Calu3 (cell line): ENCODE results near the gene TRIP10. TPM values are rescaled to one million over a fixed set of nuclear protein-coding genes. Genes with fewer than 3 reads are reported as not detected.

Experiments used
- BruUV-seq: library from RNA; stranded (reverse); fragments of 400-500 nt; replicated peaks from 2 replicates; lab custom pipeline; 2021; lab: Mats Ljungman, UMichigan
- CTCF ChIA-PET: fragments of 300-600 bp; sonication (Branson Sonifier 250); formaldehyde crosslinking; loops from one replicate; lab custom pipeline; 2022; ENCODE audit warnings: antibody characterized with exemption; lab: Charles Lee
- DNase-seq: peaks from one replicate; pipeline ENCODE4 v3.0.0; 2022
- H3K27ac Mint-ChIP-seq: one replicate; pipeline ENCODE4 v1.8.0; 2022; ENCODE audit warnings: mixed read lengths; ENCODE audit not compliant: unreplicated experiment
- H3K27me3 Mint-ChIP-seq: one replicate; pipeline ENCODE4 v1.8.0; 2022; ENCODE audit warnings: mixed read lengths; ENCODE audit not compliant: unreplicated experiment
- H3K36me3 Mint-ChIP-seq: one replicate; pipeline ENCODE4 v1.8.0; 2022; ENCODE audit warnings: mild to moderate bottlenecking, moderate library complexity, mixed read lengths; ENCODE audit not compliant: insufficient read depth, unreplicated experiment
- H3K4me1 Mint-ChIP-seq: one replicate; pipeline ENCODE4 v1.8.0; 2022; ENCODE audit warnings: mild to moderate bottlenecking, low read depth, mixed read lengths; ENCODE audit not compliant: unreplicated experiment
- H3K4me3 Mint-ChIP-seq: one replicate; pipeline ENCODE4 v1.8.0; 2022; ENCODE audit warnings: mild to moderate bottlenecking, low read depth, moderate library complexity, mixed read lengths; ENCODE audit not compliant: unreplicated experiment
- H3K9me3 Mint-ChIP-seq: one replicate; pipeline ENCODE4 v1.8.0; 2022; ENCODE audit warnings: low read depth, mixed read lengths; ENCODE audit not compliant: unreplicated experiment
- intact Hi-C: fragments of 100-400 bp; cut with micrococcal nuclease; formaldehyde crosslinking; loops from one replicate; pipeline ENCODE4 v1.10.0; 2022; ENCODE audit not compliant: unreplicated experiment
- total RNA-seq: library from RNA; stranded (reverse); gene quantifications from 2 replicates; pipeline ENCODE4 v1.2.3, GENCODE V29; 2022
- TF ChIP-seq, protein P1 (sequence below): fragments of 200-600 bp; IDR thresholded peaks from one replicate; pipeline ENCODE4 v1.8.0; 2022; ENCODE audit warnings: antibody characterized with exemption; ENCODE audit not compliant: unreplicated experiment

TRIP10 gene
- total RNA-seq, 1 experiment from 2014 or later: 95.8 TPM

DNA sequence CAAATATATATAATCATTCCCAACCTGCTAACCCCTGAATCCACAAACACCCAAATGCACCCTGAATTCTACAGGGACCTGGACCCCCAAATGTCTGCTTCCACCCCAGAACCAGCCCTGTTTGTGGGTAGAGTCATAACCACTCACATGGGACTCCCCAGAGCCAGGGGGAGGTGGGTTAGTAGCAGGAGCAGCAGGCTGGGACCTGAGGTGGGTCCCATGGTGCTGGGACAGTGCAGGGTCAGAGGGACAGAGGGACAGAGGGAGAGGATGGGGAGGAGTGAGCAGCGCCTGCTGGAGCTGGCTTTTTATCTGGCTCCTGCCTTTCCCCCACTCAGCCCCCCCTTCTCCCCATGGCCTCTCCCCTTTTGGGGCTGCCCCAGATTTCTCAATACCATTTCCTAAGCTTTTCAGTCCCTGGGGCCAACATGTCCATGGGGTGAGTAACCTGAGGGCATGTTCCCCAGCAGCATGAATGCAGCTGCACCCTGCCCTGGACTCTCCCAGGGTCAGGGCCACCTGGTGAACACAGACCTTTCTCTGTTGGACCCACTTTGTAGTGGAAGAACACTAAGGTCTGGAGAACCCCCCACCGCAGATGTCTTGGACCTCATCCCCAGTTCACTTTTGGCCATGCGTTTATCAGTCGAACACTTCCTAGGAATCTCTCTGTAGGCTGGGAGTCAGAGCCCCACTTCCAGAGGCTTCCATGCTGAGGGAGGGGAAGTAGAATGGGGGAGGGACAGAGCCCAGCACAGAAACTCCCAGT, 18.9 kb upstream of the TRIP10 start, which contains the start of gene C3:
Gene C3, minus strand, starts transcription at position 282 of the 769 bp plus-strand sequence. Its CDS starts 61 bp downstream, at position 221.
- Mint-ChIP-seq H3K4me1 (peaks cover 69% of the 10 kb centered on the region), H3K9me3 (peaks cover 4% of the 10 kb centered on the region), H3K4me3 (peak within 1 kb of the TSS; percentile 82), H3K27me3 (no peaks in the 10 kb centered on the region), H3K27ac (peak within 1 kb of the TSS; percentile 72), H3K36me3 (peaks cover 46% of the 10 kb centered on the region)
- TF ChIP-seq, protein P1, sequence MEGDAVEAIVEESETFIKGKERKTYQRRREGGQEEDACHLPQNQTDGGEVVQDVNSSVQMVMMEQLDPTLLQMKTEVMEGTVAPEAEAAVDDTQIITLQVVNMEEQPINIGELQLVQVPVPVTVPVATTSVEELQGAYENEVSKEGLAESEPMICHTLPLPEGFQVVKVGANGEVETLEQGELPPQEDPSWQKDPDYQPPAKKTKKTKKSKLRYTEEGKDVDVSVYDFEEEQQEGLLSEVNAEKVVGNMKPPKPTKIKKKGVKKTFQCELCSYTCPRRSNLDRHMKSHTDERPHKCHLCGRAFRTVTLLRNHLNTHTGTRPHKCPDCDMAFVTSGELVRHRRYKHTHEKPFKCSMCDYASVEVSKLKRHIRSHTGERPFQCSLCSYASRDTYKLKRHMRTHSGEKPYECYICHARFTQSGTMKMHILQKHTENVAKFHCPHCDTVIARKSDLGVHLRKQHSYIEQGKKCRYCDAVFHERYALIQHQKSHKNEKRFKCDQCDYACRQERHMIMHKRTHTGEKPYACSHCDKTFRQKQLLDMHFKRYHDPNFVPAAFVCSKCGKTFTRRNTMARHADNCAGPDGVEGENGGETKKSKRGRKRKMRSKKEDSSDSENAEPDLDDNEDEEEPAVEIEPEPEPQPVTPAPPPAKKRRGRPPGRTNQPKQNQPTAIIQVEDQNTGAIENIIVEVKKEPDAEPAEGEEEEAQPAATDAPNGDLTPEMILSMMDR: no peak
- BruUV-seq: no TSS peak
- DNase-seq: peak; percentile 57
- intact Hi-C loops: no loop called here
- CTCF ChIA-PET: no interaction called here

GRCh38 chr19:6721138-6721474, 18.4 kb upstream of the TRIP10 start:
- Mint-ChIP-seq H3K4me3 (peak overlapping the region; percentile 82), H3K9me3 (peaks cover 4% of the 10 kb centered on the region), H3K4me1 (peaks cover 72% of the 10 kb centered on the region), H3K36me3 (peaks cover 46% of the 10 kb centered on the region), H3K27me3 (no peaks in the 10 kb centered on the region), H3K27ac (peak overlapping the region; percentile 72)
- TF ChIP-seq, protein P1: no peak
- intact Hi-C loops: no loop called here
- CTCF ChIA-PET: no interaction called here
- DNase-seq: no peak
- no TSS peak for BruUV-seq

DNA sequence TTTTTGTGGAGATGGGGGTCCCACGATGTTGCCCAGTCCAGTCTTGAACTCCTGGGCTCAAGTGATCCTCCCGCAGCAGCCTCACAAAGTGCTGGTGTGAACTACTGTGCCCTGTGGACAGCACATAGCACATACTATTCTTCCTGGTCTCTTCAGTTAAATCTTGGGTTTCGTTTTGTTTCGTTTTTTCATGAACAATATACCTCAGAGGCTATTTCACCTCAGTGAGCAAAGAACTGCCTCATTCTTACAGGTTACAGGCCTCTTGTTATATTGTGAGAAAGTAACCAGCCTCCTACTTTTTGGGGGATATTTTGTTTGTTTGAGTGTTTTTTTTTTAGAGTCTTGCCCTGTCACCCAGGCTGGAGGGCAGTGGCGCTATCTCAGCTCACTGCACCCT, 17.7 kb upstream of the TRIP10 start:
- TF ChIP-seq, protein P1: no peak
- intact Hi-C loops: no loop called here
- BruUV-seq: no TSS peak
- no peak overlapping the region for H3K4me3 Mint-ChIP-seq
- no peak for DNase-seq
- no peaks in the 10 kb centered on the region for H3K27me3 Mint-ChIP-seq
- peaks cover 40% of the 10 kb centered on the region for H3K36me3 Mint-ChIP-seq
- CTCF ChIA-PET: no interaction called here
- H3K27ac Mint-ChIP-seq: peak overlapping the region; percentile 72
- peaks cover 4% of the 10 kb centered on the region for H3K9me3 Mint-ChIP-seq
- peaks cover 71% of the 10 kb centered on the region for H3K4me1 Mint-ChIP-seq

DNA sequence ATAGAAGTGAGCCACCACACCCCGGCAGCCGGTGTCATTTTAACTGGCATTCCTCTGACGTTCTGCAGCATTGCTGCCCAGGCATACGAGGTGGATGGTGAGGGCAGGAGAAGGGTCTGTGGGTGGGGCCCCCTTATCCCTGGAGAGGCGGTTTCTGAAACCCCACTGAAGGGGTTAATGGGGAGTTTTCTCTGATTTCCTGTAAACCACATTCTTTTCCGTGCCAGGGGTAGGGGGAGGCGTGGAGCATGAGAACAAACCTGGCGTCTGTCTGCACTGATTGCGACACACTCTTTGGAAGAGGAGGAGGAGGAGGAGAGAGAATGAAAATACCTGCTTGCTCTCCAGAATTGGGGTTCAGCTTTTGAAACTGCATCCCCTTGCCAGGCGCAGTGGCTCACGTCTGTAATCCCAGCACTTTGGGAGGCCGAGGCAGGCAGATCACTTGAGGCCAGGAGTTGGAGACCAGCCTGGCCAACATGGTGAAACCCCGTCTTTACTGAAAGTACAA, 16.3 kb upstream of the TRIP10 start:
- H3K9me3 Mint-ChIP-seq: no peaks in the 10 kb centered on the region
- DNase-seq: peak; percentile 58
- H3K27me3 Mint-ChIP-seq: no peaks in the 10 kb centered on the region
- intact Hi-C loops: no loop called here
- BruUV-seq: no TSS peak
- CTCF ChIA-PET: interaction anchor here (0.6 kb wide), 1 partner anchor 171 kb away, joined by 3 read pairs; no protein-coding TSS in a partner anchor
- H3K4me3 Mint-ChIP-seq: peak overlapping the region; percentile 50
- H3K36me3 Mint-ChIP-seq: peaks cover 29% of the 10 kb centered on the region
- H3K27ac Mint-ChIP-seq: peak overlapping the region; percentile 86
- TF ChIP-seq, protein P1: no peak
- H3K4me1 Mint-ChIP-seq: peaks cover 59% of the 10 kb centered on the region
